Endothelial cell of umbilical vein (primary cell): ENCODE results near the gene PSD2.

Experiments used
- EZH2 ChIP-seq: IDR thresholded peaks from 2 replicates; pipeline ENCODE4 v1.6.1; 2012; ENCODE audit warnings: borderline replicate concordance, low read depth, mild to moderate bottlenecking, moderate library complexity, low read length, inconsistent platforms; ENCODE audit not compliant: severe bottlenecking
- GATA2 ChIP-seq: IDR thresholded peaks from 2 replicates; pipeline ENCODE4 v1.7.0; 2011; ENCODE audit warnings: low read depth, mild to moderate bottlenecking, moderate library complexity, mixed read lengths, low read length; ENCODE audit not compliant: insufficient read length, insufficient read depth
- JUN ChIP-seq: IDR thresholded peaks from 2 replicates; pipeline ENCODE4 v1.6.1; 2011; ENCODE audit warnings: borderline replicate concordance, low read depth; ENCODE audit not compliant: insufficient read length, insufficient read depth
- POLR2A ChIP-seq: IDR thresholded peaks from 2 replicates; pipeline ENCODE4 v1.6.1; 2012; ENCODE audit warnings: low read depth, mild to moderate bottlenecking, control low read depth, low read length
- POLR2AphosphoS5 ChIP-seq: IDR thresholded peaks from 2 replicates; pipeline ENCODE4 v1.6.1; 2012; ENCODE audit warnings: low read depth, mild to moderate bottlenecking, control low read depth, low read length, moderate library complexity; ENCODE audit not compliant: insufficient read depth
- TF ChIP-seq, protein P1 (sequence below): IDR thresholded peaks from 2 replicates; pipeline ENCODE4 v1.6.1; 2011; ENCODE audit not compliant: insufficient read depth, insufficient read length
- TF ChIP-seq, protein P2 (sequence below), 2 donors: IDR thresholded peaks; 1 replicate in 1 of 2; 2 replicates in 1 of 2; pipeline ENCODE4 v1.5.1; 2011; ENCODE audit warnings: low read length in 2 of 2, mild to moderate bottlenecking in 2 of 2, moderate library complexity in 2 of 2, control low read depth in 1 of 2, inconsistent platforms in 1 of 2, low read depth in 1 of 2; ENCODE audit not compliant: insufficient read depth in 1 of 2; ENCODE audit errors: extremely low read depth in 1 of 2

DNA sequence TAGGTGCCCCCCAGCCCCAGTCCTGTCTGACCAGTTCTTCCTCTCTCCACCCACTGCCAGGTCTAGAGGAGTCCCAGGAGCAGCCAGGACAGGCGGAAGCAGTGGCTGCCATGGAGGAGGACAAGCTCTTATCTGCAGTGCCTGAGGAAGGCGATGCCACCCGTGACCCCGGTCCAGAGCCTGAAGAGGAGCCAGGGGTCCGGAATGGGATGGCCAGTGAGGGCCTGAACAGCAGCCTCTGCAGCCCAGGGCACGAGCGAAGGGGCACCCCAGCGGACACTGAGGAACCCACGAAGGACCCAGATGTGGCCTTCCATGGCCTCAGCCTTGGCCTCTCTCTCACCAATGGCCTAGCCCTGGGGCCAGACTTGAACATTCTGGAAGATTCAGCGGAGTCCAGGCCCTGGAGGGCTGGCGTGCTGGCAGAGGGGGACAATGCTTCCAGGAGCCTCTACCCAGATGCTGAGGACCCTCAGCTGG is 13.8 kb downstream of the PSD2 start:
- TF ChIP-seq POLR2A, result no peak
- TF ChIP-seq, protein P1, sequence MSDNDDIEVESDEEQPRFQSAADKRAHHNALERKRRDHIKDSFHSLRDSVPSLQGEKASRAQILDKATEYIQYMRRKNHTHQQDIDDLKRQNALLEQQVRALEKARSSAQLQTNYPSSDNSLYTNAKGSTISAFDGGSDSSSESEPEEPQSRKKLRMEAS, result no peak
- TF ChIP-seq, protein P2, sequence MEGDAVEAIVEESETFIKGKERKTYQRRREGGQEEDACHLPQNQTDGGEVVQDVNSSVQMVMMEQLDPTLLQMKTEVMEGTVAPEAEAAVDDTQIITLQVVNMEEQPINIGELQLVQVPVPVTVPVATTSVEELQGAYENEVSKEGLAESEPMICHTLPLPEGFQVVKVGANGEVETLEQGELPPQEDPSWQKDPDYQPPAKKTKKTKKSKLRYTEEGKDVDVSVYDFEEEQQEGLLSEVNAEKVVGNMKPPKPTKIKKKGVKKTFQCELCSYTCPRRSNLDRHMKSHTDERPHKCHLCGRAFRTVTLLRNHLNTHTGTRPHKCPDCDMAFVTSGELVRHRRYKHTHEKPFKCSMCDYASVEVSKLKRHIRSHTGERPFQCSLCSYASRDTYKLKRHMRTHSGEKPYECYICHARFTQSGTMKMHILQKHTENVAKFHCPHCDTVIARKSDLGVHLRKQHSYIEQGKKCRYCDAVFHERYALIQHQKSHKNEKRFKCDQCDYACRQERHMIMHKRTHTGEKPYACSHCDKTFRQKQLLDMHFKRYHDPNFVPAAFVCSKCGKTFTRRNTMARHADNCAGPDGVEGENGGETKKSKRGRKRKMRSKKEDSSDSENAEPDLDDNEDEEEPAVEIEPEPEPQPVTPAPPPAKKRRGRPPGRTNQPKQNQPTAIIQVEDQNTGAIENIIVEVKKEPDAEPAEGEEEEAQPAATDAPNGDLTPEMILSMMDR (IDR thresholded peaks at IDR 0.05; ENCODE audit: extremely low read depth in 1 of 2, insufficient read depth in 1 of 2, low read depth in 1 of 2, low read length in 2 of 2), result no peak
- no peak for TF ChIP-seq EZH2
- TF ChIP-seq GATA2, result no peak
- TF ChIP-seq JUN, result no peak
- no peak for TF ChIP-seq POLR2AphosphoS5
